HepG2 (cell line): ENCODE measurements around the gene MARS1. TPM values are rescaled to one million over a fixed set of nuclear protein-coding genes. Genes with fewer than 3 reads are reported as not detected.
A peak's percentile ranks its signal among the peaks of the same experiment; 100 is the strongest.

Experiments used
- CCDC6 ChIP-seq: sonication (generic); formaldehyde crosslinking; IDR thresholded peaks from 2 replicates; pipeline ENCODE4 v1.8.1; 2022; ENCODE audit warnings: mild to moderate bottlenecking, missing genetic modification reagents, moderate library complexity
- FOXA3 ChIP-seq: IDR thresholded peaks from 2 replicates; pipeline ENCODE4 v1.6.1; 2016; ENCODE audit warnings: missing genetic modification reagents, missing compliant biosample characterization
- HNF4A ChIP-seq: sonication (generic); formaldehyde crosslinking; IDR thresholded peaks from 2 replicates; pipeline ENCODE4 v1.4.0; 2020; ENCODE audit warnings: missing genetic modification reagents
- IKZF4 ChIP-seq: sonication (generic); formaldehyde crosslinking; IDR thresholded peaks from 2 replicates; pipeline ENCODE4 v1.5.1; 2020; ENCODE audit warnings: borderline replicate concordance, mild to moderate bottlenecking, low read depth, missing genetic modification reagents; ENCODE audit errors: not compliant biosample characterization
- MAF1 ChIP-seq: sonication (generic); formaldehyde crosslinking; IDR thresholded peaks from 2 replicates; pipeline ENCODE4 v1.5.0; 2020; ENCODE audit warnings: missing genetic modification reagents, borderline replicate concordance
- MXI1 ChIP-seq: IDR thresholded peaks from 3 replicates; pipeline ENCODE4 v1.6.1; 2012; ENCODE audit warnings: low read depth, low read length, inconsistent platforms, borderline replicate concordance
- RXRB ChIP-seq: IDR thresholded peaks from 2 replicates; pipeline ENCODE4 v1.6.1; 2016; ENCODE audit warnings: borderline replicate concordance, missing genetic modification reagents, missing compliant biosample characterization
- YEATS2 ChIP-seq: sonication (generic); formaldehyde crosslinking; IDR thresholded peaks from 2 replicates; pipeline ENCODE4 v1.4.0; 2020; ENCODE audit warnings: missing genetic modification reagents, borderline replicate concordance
- ZNF446 ChIP-seq: sonication (generic); formaldehyde crosslinking; IDR thresholded peaks from 2 replicates; pipeline ENCODE4 v1.5.0; 2020; ENCODE audit warnings: mild to moderate bottlenecking, missing genetic modification reagents
- ZNF709 ChIP-seq: sonication (generic); formaldehyde crosslinking; IDR thresholded peaks from 2 replicates; pipeline ENCODE4 v1.5.0; 2020; ENCODE audit warnings: mild to moderate bottlenecking, missing genetic modification reagents
- polyA plus RNA-seq, 8 experiments: library from polyadenylated mRNA; depleted of rRNA in 3 of 8; stranded (reverse) in 7 of 8; unstranded in 1 of 8; fragments of >200 nt; fragmentation: Illumina TruSeq in 4 of 8; extraction: Trizol in 4 of 8; gene quantifications; 2 replicates each; pipeline versions ENCODE4 v1.2.1 to v1.2.3, GENCODE V29; 2011 to 2016; ENCODE audit warnings: low read depth in 4 of 8, missing spikeins in 1 of 8, mixed read lengths in 1 of 8; ENCODE audit not compliant: insufficient read depth in 1 of 8
- total RNA-seq, 5 experiments: library from RNA; depleted of rRNA; stranded (reverse); fragments of >200 nt; fragmentation: Illumina TruSeq; extraction: Trizol; gene quantifications; 2 replicates each; pipeline ENCODE4 v1.2.3, GENCODE V29; 2016; ENCODE audit warnings: low read depth in 1 of 5
- TF ChIP-seq, protein P1 (sequence below): sonication (generic); formaldehyde crosslinking; IDR thresholded peaks from 2 replicates; pipeline ENCODE4 v1.4.0; 2020; ENCODE audit warnings: missing genetic modification reagents
- TF ChIP-seq, protein P2 (sequence below): sonication (generic); formaldehyde crosslinking; IDR thresholded peaks from 2 replicates; pipeline ENCODE4 v1.4.0; 2020; ENCODE audit warnings: missing genetic modification reagents
- TF ChIP-seq, protein P3 (sequence below): sonication (generic); formaldehyde crosslinking; IDR thresholded peaks from 2 replicates; pipeline ENCODE4 v1.5.1; 2020; ENCODE audit warnings: missing genetic modification reagents, mild to moderate bottlenecking, borderline replicate concordance
- TF ChIP-seq, protein P4 (sequence below): sonication (generic); formaldehyde crosslinking; IDR thresholded peaks from 2 replicates; pipeline ENCODE4 v1.4.0; 2020; ENCODE audit warnings: missing genetic modification reagents
- TF ChIP-seq, protein P5 (sequence below): sonication (generic); formaldehyde crosslinking; IDR thresholded peaks from 2 replicates; pipeline ENCODE4 v1.8.1; 2022; ENCODE audit warnings: low read depth, mild to moderate bottlenecking, missing genetic modification reagents
- TF ChIP-seq, protein P6 (sequence below): sonication (generic); formaldehyde crosslinking; IDR thresholded peaks from 2 replicates; pipeline ENCODE4 v1.4.0; 2020; ENCODE audit warnings: missing genetic modification reagents

Gene MARS1
- total and polyA plus RNA-seq, 2 of the 13 experiments (the other 11 are each of a cell fraction or from before 2014, with no cell fraction given), result 115 to 181 TPM

DNA sequence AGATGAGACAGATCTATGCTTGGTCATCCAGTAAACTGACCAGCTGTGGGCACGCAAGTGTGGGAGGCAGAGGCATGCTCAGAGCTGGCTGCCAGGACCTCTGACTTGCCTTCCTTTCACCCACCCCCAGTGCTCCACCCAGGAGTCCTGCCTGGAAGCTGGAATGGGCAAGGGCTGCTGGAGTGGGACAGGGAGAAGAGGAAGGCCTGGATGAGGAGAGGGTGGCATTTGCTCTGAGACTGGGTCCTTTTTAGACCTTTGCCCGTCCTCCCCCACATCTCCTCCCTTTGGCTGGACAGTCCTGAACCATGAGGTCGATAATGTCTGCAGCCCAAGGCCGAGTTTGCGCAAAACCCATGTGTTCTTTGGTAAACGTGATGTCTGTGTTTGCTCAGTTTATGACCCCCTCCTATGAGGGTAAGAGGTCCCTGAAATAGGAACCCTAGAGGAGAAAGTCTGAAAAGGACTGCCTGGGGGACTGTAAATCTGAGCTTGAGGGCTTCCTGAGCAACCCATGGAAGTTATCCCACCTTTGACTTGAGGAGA, 36.6 kb upstream of the MARS1 start (continued):
- TF ChIP-seq, protein P1, sequence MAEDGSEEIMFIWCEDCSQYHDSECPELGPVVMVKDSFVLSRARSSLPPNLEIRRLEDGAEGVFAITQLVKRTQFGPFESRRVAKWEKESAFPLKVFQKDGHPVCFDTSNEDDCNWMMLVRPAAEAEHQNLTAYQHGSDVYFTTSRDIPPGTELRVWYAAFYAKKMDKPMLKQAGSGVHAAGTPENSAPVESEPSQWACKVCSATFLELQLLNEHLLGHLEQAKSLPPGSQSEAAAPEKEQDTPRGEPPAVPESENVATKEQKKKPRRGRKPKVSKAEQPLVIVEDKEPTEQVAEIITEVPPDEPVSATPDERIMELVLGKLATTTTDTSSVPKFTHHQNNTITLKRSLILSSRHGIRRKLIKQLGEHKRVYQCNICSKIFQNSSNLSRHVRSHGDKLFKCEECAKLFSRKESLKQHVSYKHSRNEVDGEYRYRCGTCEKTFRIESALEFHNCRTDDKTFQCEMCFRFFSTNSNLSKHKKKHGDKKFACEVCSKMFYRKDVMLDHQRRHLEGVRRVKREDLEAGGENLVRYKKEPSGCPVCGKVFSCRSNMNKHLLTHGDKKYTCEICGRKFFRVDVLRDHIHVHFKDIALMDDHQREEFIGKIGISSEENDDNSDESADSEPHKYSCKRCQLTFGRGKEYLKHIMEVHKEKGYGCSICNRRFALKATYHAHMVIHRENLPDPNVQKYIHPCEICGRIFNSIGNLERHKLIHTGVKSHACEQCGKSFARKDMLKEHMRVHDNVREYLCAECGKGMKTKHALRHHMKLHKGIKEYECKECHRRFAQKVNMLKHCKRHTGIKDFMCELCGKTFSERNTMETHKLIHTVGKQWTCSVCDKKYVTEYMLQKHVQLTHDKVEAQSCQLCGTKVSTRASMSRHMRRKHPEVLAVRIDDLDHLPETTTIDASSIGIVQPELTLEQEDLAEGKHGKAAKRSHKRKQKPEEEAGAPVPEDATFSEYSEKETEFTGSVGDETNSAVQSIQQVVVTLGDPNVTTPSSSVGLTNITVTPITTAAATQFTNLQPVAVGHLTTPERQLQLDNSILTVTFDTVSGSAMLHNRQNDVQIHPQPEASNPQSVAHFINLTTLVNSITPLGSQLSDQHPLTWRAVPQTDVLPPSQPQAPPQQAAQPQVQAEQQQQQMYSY (CRISPR knock-in tag), result peak; percentile 93
- TF ChIP-seq, protein P2, sequence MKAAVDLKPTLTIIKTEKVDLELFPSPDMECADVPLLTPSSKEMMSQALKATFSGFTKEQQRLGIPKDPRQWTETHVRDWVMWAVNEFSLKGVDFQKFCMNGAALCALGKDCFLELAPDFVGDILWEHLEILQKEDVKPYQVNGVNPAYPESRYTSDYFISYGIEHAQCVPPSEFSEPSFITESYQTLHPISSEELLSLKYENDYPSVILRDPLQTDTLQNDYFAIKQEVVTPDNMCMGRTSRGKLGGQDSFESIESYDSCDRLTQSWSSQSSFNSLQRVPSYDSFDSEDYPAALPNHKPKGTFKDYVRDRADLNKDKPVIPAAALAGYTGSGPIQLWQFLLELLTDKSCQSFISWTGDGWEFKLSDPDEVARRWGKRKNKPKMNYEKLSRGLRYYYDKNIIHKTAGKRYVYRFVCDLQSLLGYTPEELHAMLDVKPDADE, result no peak
- TF ChIP-seq, protein P3, sequence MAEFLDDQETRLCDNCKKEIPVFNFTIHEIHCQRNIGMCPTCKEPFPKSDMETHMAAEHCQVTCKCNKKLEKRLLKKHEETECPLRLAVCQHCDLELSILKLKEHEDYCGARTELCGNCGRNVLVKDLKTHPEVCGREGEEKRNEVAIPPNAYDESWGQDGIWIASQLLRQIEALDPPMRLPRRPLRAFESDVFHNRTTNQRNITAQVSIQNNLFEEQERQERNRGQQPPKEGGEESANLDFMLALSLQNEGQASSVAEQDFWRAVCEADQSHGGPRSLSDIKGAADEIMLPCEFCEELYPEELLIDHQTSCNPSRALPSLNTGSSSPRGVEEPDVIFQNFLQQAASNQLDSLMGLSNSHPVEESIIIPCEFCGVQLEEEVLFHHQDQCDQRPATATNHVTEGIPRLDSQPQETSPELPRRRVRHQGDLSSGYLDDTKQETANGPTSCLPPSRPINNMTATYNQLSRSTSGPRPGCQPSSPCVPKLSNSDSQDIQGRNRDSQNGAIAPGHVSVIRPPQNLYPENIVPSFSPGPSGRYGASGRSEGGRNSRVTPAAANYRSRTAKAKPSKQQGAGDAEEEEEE (CRISPR knock-in tag), result no peak
- TF ChIP-seq FOXA3 (peak; percentile 98), ZNF709 (CRISPR knock-in tag) (0 out of 2 replicates have a peak, but pooled peaks have one; percentile 42), RXRB (CRISPR knock-in tag) (peak; percentile 99), HNF4A (CRISPR knock-in tag) (peak; percentile 98), CCDC6 (CRISPR knock-in tag) (0 out of 2 replicates have a peak, but pooled peaks have one; percentile 42), MXI1 (peak; percentile 90; the same call in 1 of the 3 replicates), ZNF446 (CRISPR knock-in tag) (no peak), MAF1 (CRISPR knock-in tag) (no peak), IKZF4 (CRISPR knock-in tag) (no peak), YEATS2 (CRISPR knock-in tag) (peak; percentile 81; the same call in 1 of the 2 replicates)
- TF ChIP-seq, protein P4, sequence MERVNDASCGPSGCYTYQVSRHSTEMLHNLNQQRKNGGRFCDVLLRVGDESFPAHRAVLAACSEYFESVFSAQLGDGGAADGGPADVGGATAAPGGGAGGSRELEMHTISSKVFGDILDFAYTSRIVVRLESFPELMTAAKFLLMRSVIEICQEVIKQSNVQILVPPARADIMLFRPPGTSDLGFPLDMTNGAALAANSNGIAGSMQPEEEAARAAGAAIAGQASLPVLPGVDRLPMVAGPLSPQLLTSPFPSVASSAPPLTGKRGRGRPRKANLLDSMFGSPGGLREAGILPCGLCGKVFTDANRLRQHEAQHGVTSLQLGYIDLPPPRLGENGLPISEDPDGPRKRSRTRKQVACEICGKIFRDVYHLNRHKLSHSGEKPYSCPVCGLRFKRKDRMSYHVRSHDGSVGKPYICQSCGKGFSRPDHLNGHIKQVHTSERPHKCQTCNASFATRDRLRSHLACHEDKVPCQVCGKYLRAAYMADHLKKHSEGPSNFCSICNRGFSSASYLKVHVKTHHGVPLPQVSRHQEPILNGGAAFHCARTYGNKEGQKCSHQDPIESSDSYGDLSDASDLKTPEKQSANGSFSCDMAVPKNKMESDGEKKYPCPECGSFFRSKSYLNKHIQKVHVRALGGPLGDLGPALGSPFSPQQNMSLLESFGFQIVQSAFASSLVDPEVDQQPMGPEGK (CRISPR knock-in tag), result peak; percentile 98
- TF ChIP-seq, protein P5, sequence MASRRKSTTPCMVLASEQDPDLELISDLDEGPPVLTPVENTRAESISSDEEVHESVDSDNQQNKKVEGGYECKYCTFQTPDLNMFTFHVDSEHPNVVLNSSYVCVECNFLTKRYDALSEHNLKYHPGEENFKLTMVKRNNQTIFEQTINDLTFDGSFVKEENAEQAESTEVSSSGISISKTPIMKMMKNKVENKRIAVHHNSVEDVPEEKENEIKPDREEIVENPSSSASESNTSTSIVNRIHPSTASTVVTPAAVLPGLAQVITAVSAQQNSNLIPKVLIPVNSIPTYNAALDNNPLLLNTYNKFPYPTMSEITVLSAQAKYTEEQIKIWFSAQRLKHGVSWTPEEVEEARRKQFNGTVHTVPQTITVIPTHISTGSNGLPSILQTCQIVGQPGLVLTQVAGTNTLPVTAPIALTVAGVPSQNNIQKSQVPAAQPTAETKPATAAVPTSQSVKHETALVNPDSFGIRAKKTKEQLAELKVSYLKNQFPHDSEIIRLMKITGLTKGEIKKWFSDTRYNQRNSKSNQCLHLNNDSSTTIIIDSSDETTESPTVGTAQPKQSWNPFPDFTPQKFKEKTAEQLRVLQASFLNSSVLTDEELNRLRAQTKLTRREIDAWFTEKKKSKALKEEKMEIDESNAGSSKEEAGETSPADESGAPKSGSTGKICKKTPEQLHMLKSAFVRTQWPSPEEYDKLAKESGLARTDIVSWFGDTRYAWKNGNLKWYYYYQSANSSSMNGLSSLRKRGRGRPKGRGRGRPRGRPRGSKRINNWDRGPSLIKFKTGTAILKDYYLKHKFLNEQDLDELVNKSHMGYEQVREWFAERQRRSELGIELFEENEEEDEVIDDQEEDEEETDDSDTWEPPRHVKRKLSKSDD (CRISPR knock-in tag), result peak; percentile 86
- TF ChIP-seq, protein P6, sequence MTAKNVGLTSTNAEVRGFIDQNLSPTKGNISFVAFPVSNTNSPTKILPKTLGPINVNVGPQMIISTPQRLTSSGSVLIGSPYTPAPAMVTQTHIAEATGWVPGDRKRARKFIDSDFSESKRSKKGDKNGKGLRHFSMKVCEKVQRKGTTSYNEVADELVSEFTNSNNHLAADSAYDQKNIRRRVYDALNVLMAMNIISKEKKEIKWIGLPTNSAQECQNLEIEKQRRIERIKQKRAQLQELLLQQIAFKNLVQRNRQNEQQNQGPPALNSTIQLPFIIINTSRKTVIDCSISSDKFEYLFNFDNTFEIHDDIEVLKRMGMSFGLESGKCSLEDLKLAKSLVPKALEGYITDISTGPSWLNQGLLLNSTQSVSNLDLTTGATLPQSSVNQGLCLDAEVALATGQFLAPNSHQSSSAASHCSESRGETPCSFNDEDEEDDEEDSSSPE (CRISPR knock-in tag), result peak; percentile 75; the same call in 1 of the 2 replicates
